NCI-H1930 (cell line): ENCODE measurements around the gene KIF9.
"Not testable (repeated sequence)": the region's sequence is repeated elsewhere in the genome, so short reads cannot be mapped to it uniquely, and the experiment has no call there.

Experiments used
- DNase-seq, 2 experiments: peaks; one replicate each; lab custom pipeline; 2025; lab: John Stamatoyannopoulos, UW

The KIF9 gene

GRCh38 chr3:47293822-47294221 is 11.2 kb upstream of the KIF9 start:
- no peak for DNase-seq

GRCh38 chr3:47291754-47292420 is 9.3 kb upstream of the KIF9 start:
- not testable (repeated sequence) for DNase-seq

- no peak for DNase-seq
Observed at GRCh38 chr3:47291158-47291753, 8.7 kb upstream of the KIF9 start.

GRCh38 chr3:47288966-47289910 is 6.6 kb upstream of the KIF9 start:
- no peak for DNase-seq

- DNase-seq: no peak
Observed at GRCh38 chr3:47283591-47284364, 1.2 kb upstream of the KIF9 start.

GRCh38 chr3:47283193-47283537 is 566 bp upstream of the KIF9 start:
- no peak for DNase-seq

GRCh38 chr3:47280519-47280918 is 2.1 kb downstream of the KIF9 start:
- DNase-seq: no peak

GRCh38 chr3:47276558-47276957 is 6.0 kb downstream of the KIF9 start:
- no peak for DNase-seq

GRCh38 chr3:47274652-47275051 is 7.9 kb downstream of the KIF9 start:
- no peak for DNase-seq

- DNase-seq: no peak
Observed at GRCh38 chr3:47273564-47273963, 9.0 kb downstream of the KIF9 start.

- DNase-seq: no peak
Observed at GRCh38 chr3:47270526-47270925, 12.1 kb downstream of the KIF9 start.

- DNase-seq: no peak
Observed at GRCh38 chr3:47267490-47267824, 15.1 kb downstream of the KIF9 start.

GRCh38 chr3:47266709-47267489 is 15.7 kb downstream of the KIF9 start:
- DNase-seq: no peak

- DNase-seq: no peak
Observed at GRCh38 chr3:47265725-47266428, 16.7 kb downstream of the KIF9 start.

- DNase-seq: no peak
Observed at GRCh38 chr3:47265008-47265407, 17.6 kb downstream of the KIF9 start.

GRCh38 chr3:47261301-47261700 is 21.3 kb downstream of the KIF9 start:
- DNase-seq: no peak

GRCh38 chr3:47260605-47261004 is 22.0 kb downstream of the KIF9 start:
- DNase-seq: no peak

- DNase-seq: no peak
Observed at GRCh38 chr3:47259114-47259513, 23.5 kb downstream of the KIF9 start.

- not testable (repeated sequence) for DNase-seq
Observed at GRCh38 chr3:47256331-47256730, 26.3 kb downstream of the KIF9 start.

- no peak for DNase-seq
Observed at GRCh38 chr3:47251689-47252088, 30.9 kb downstream of the KIF9 start.

GRCh38 chr3:47251085-47251484 is 31.5 kb downstream of the KIF9 start:
- DNase-seq: not testable (repeated sequence)
